K562 (cell line): ENCODE data around the gene CSF2. TPM values are rescaled to one million over a fixed set of nuclear protein-coding genes. Genes with fewer than 3 reads are reported as not detected.

Experiments
- ATAC-seq: fragments of 200-7000 bp; cut with Tn5 transposase; 3 replicates; pipeline ENCODE4 v1.9.1; 2020; ENCODE audit warnings: moderate library complexity
- BruUV-seq: library from RNA; stranded (reverse); fragments of 400-500 nt; replicated peaks from 2 replicates; lab custom pipeline; 2021; lab: Mats Ljungman, UMichigan
- CTCF ChIA-PET: fragments of 300-600 bp; formaldehyde crosslinking; extraction: SDS; loops from one replicate; lab custom pipeline; 2021; ENCODE audit warnings: low intra/inter-chr PET ratio; lab: Yijun Ruan, JAX
- POLR2A ChIA-PET: fragments of 300-600, 350-650 bp; sonication (Branson Sonifier 250); formaldehyde crosslinking; extraction: SDS; loops from one replicate; lab custom pipeline; 2021; ENCODE audit warnings: antibody characterized with exemption, inconsistent platforms; lab: Yijun Ruan, JAX
- DNase-seq, 4 experiments: peaks; one replicate each; pipeline versions ENCODE4 v3.0.0 to v3.0.0-alpha.2; 2011 to 2018; ENCODE audit warnings: low spot score in 3 of 4, mixed read lengths in 3 of 4; ENCODE audit errors: extremely low read depth in 1 of 4
- FAIRE-seq: peaks from 2 replicates; lab custom pipeline; 2011; peaks lifted over from hg19 to GRCh38; lab: Jason Lieb, UNC
- H2AFZ ChIP-seq: 2 replicates; pipeline ENCODE4 v1.6.0; 2011; ENCODE audit warnings: low read depth, low read length, control low read depth, inconsistent platforms
- H3K27ac ChIP-seq: fragments of 200-600 bp; 3 replicates; pipeline ENCODE4 v1.8.0; 2011; ENCODE audit warnings: low read depth, mild to moderate bottlenecking, control low read depth, inconsistent platforms, low read length, moderate library complexity, mixed read lengths; ENCODE audit errors: extremely low read depth
- H3K27me3 ChIP-seq, 2 experiments: fragments of 300-600 bp in 1 of 2; 2 replicates in 1 of 2; 3 replicates in 1 of 2; pipeline versions ENCODE4 v1.6.0 to v1.8.0; 2011; ENCODE audit warnings: inconsistent platforms in 2 of 2, low read length in 2 of 2, mild to moderate bottlenecking in 1 of 2, mixed read lengths in 1 of 2, moderate library complexity in 1 of 2; ENCODE audit not compliant: control insufficient read depth in 2 of 2, insufficient read depth in 2 of 2
- H3K36me3 ChIP-seq: fragments of 300-600 bp; 3 replicates; pipeline ENCODE4 v1.8.0; 2011; ENCODE audit warnings: mild to moderate bottlenecking, low read length, inconsistent platforms; ENCODE audit not compliant: control insufficient read depth, insufficient read depth
- H3K4me1 ChIP-seq, 2 experiments: fragments of 200-600 bp in 1 of 2; replicated peaks in 1 of 2; 2 replicates in 1 of 2; 3 replicates in 1 of 2; pipeline versions ENCODE4 v1.5.1 to v1.8.0; 2011; ENCODE audit warnings: inconsistent platforms in 2 of 2, low read length in 2 of 2, mild to moderate bottlenecking in 1 of 2, mixed read lengths in 1 of 2, moderate library complexity in 1 of 2; ENCODE audit not compliant: control insufficient read depth in 2 of 2, insufficient read depth in 2 of 2
- H3K4me2 ChIP-seq: 2 replicates; pipeline ENCODE4 v1.6.1; 2011; ENCODE audit warnings: low read length, control low read depth, inconsistent platforms, mixed read lengths; ENCODE audit not compliant: insufficient read depth
- H3K4me3 ChIP-seq: fragments of 200-600 bp; sonication (generic), shearing (Covaris generic); 2 replicates; pipeline ENCODE4 v1.5.1; 2016; ENCODE audit warnings: control low read depth, inconsistent platforms
- H3K79me2 ChIP-seq: fragments of 200-600 bp; 3 replicates; pipeline ENCODE4 v1.8.0; 2011; ENCODE audit warnings: low read length, inconsistent platforms; ENCODE audit not compliant: control insufficient read depth, insufficient read depth
- H3K9ac ChIP-seq, 2 experiments: 2 replicates each; pipeline versions ENCODE4 v1.6.0 to v1.6.1; 2011; ENCODE audit warnings: low read depth in 2 of 2, low read length in 2 of 2, control low read depth in 1 of 2, inconsistent platforms in 1 of 2, mild to moderate bottlenecking in 1 of 2, mixed read lengths in 1 of 2; ENCODE audit not compliant: insufficient read depth in 1 of 2
- H3K9me1 ChIP-seq: one replicate; pipeline ENCODE4 v1.6.0; 2011; ENCODE audit warnings: inconsistent platforms, mild to moderate bottlenecking, low read length, moderate library complexity; ENCODE audit not compliant: control insufficient read depth, insufficient read depth
- H3K9me3 ChIP-seq: replicated peaks from 2 replicates; pipeline ENCODE4 v1.5.1; 2011; ENCODE audit warnings: low read depth, low read length, inconsistent platforms; ENCODE audit not compliant: control insufficient read depth, insufficient read depth
- H4K20me1 ChIP-seq: replicated peaks from 2 replicates; pipeline ENCODE4 v1.6.1; 2011; ENCODE audit warnings: low read length, inconsistent platforms, mixed read lengths; ENCODE audit not compliant: control insufficient read depth, insufficient read depth
- ATF4 ChIP-seq: fragments of 450-650 bp; formaldehyde crosslinking; IDR thresholded peaks from 2 replicates; pipeline ENCODE4 v1.4.0; 2022; ENCODE audit warnings: mild to moderate bottlenecking, moderate library complexity
- CBFA2T2 ChIP-seq: fragments of 450-650 bp; conservative IDR thresholded peaks from 2 replicates; pipeline ENCODE4 v1.6.1; 2017; ENCODE audit warnings: mild to moderate bottlenecking
- GABPB2 ChIP-seq: fragments of 250-450 bp; sonication (Bioruptor Pico); conservative IDR thresholded peaks from 2 replicates; pipeline ENCODE4 v1.5.1; 2021; ENCODE audit warnings: mild to moderate bottlenecking
- L3MBTL2 ChIP-seq: fragments of 450-650 bp; IDR thresholded peaks from 2 replicates; pipeline ENCODE4 v1.6.1; 2016; ENCODE audit warnings: mild to moderate bottlenecking, moderate library complexity
- NFE2L1 ChIP-seq: fragments of 450-650 bp; IDR thresholded peaks from 2 replicates; pipeline ENCODE4 v1.6.1; 2016; ENCODE audit warnings: missing genetic modification characterization, low read depth, mild to moderate bottlenecking, missing compliant biosample characterization, moderate library complexity, borderline replicate concordance
- PBX2 ChIP-seq, 2 experiments: IDR thresholded peaks in 1 of 2; conservative IDR thresholded peaks in 1 of 2; 2 replicates each; pipeline ENCODE4 v1.6.1; 2016; ENCODE audit warnings: low read depth in 2 of 2, mild to moderate bottlenecking in 1 of 2, missing compliant biosample characterization in 1 of 2, missing genetic modification characterization in 1 of 2, moderate library complexity in 1 of 2
- PHB2 ChIP-seq: fragments of 450-650 bp; IDR thresholded peaks from 2 replicates; pipeline ENCODE4 v1.6.1; 2017; ENCODE audit warnings: low read depth
- POLR2AphosphoS2 ChIP-seq: IDR thresholded peaks from 2 replicates; pipeline ENCODE4 v1.6.1; 2012; ENCODE audit warnings: low read length, improper control_type of control experiment
- RAD21 ChIP-seq, 2 experiments: fragments of 250-450 bp in 1 of 2; fragments of 450-650 bp in 1 of 2; sonication (Bioruptor Pico) in 1 of 2; formaldehyde crosslinking in 1 of 2; IDR thresholded peaks in 1 of 2; conservative IDR thresholded peaks in 1 of 2; 2 replicates each; pipeline versions ENCODE4 v1.4.0 to v1.8.0; 2020 to 2022; ENCODE audit warnings: mild to moderate bottlenecking in 2 of 2, moderate library complexity in 1 of 2
- RBM14 ChIP-seq: fragments of 200-400 bp; formaldehyde crosslinking; IDR thresholded peaks from 2 replicates; pipeline ENCODE4 v1.6.1; 2018; ENCODE audit warnings: low read depth, mild to moderate bottlenecking, low read length, moderate library complexity, borderline replicate concordance; ENCODE audit not compliant: insufficient read depth
- SMARCB1 ChIP-seq: IDR thresholded peaks from 2 replicates; pipeline ENCODE4 v1.6.1; 2011; ENCODE audit warnings: improper control_type of control experiment, low read depth; ENCODE audit not compliant: insufficient read length
- SMARCC2 ChIP-seq: fragments of 450-650 bp; IDR thresholded peaks from 2 replicates; pipeline ENCODE4 v1.6.1; 2017; ENCODE audit warnings: antibody characterized with exemption, moderate library complexity, mild to moderate bottlenecking, low read depth
- STAG1 ChIP-seq: sonication (generic); formaldehyde crosslinking; IDR thresholded peaks from 2 replicates; pipeline ENCODE4 v1.5.0; 2020; ENCODE audit warnings: missing genetic modification reagents, borderline replicate concordance
- ZBTB7A ChIP-seq: IDR thresholded peaks from 2 replicates; pipeline ENCODE4 v1.6.1; 2011; ENCODE audit warnings: low read depth, mild to moderate bottlenecking, low read length, moderate library complexity, borderline replicate concordance; ENCODE audit not compliant: control insufficient read depth
- ZKSCAN8 ChIP-seq: fragments of 200-800 bp; sonication (Bioruptor generic); IDR thresholded peaks from 2 replicates; pipeline ENCODE4 v1.6.1; 2016; ENCODE audit warnings: missing genetic modification characterization, missing compliant biosample characterization
- ZNF165 ChIP-seq: fragments of 250-450 bp; sonication (Bioruptor Pico); IDR thresholded peaks from 2 replicates; pipeline ENCODE4 v1.4.0; 2020; ENCODE audit warnings: borderline replicate concordance
- ZNF551 ChIP-seq: fragments of 250-450 bp; sonication (Bioruptor Pico); IDR thresholded peaks from 2 replicates; pipeline ENCODE4 v1.5.0; 2021; ENCODE audit warnings: mild to moderate bottlenecking, moderate library complexity
- in situ Hi-C: fragments of 300-500 bp; cut with MboI; formaldehyde crosslinking; loops from 4 replicates; pipeline ENCODE4 v1.15.0; 2018; ENCODE audit warnings: inconsistent platforms, mixed read lengths
- intact Hi-C: fragments of 100-400 bp; cut with micrococcal nuclease; formaldehyde crosslinking; loops from 2 replicates; pipeline ENCODE4 v1.14.2; 2022
- polyA plus RNA-seq, 8 experiments: library from polyadenylated mRNA; depleted of rRNA in 4 of 8; stranded (reverse) in 5 of 8; unstranded in 3 of 8; fragments of >200 nt; fragmentation: Nextera tagmentation in 2 of 8; fragmentation: Illumina TruSeq in 1 of 8; extraction: Ambion mirVana in 2 of 8; extraction: Trizol in 1 of 8; gene quantifications; 2 replicates each; pipeline versions ENCODE4 v1.2.1 to v1.2.3, GENCODE V29; 2011 to 2014; ENCODE audit warnings: inconsistent platforms in 1 of 8, missing spikeins in 1 of 8
- total RNA-seq, 7 experiments: library from RNA; depleted of rRNA in 6 of 7; stranded (reverse); fragments of >200 nt in 6 of 7; fragmentation: Illumina TruSeq in 2 of 7; extraction: Trizol in 2 of 7; gene quantifications; 2 replicates each; pipeline versions ENCODE4 v1.2.1 to v1.2.3, GENCODE V29; 2011 to 2021; ENCODE audit warnings: low replicate concordance in 1 of 7

The CSF2 gene
- total and polyA plus RNA-seq, 9 of the 15 experiments (the other 6 are each of a cell fraction or from before 2014, with no cell fraction given) = 0.25 to 0.29 TPM; not detected in 7

GRCh38 chr5:132102944-132103331, 29.3 kb downstream of the CSF2 start (continued):
- 0 out of 2 replicates have a peak, but pooled peaks have one; percentile 45 for TF ChIP-seq ZKSCAN8 (CRISPR knock-in tag)
- 0 out of 2 replicates have a peak, but pooled peaks have one; percentile 22 for TF ChIP-seq ZBTB7A
- TF ChIP-seq POLR2AphosphoS2 = no peak
- TF ChIP-seq CBFA2T2 = no peak
- no peak for TF ChIP-seq GABPB2 (CRISPR knock-in tag)
- no peak for TF ChIP-seq RBM14
- no peak for TF ChIP-seq STAG1 (CRISPR knock-in tag)

GRCh38 chr5:132103332-132103951, 29.9 kb downstream of the CSF2 start:
- no peak overlapping the region for H3K4me3 ChIP-seq
- peak overlapping the region; percentile 43 for H3K4me2 ChIP-seq
- peaks cover 28 to 57% of the 10 kb centered on the region in 2 experiments for H3K4me1 ChIP-seq
- no peaks in the 10 kb centered on the region for H3K9me1 ChIP-seq
- peak overlapping the region; percentile 75; the same call in 2 of the 3 replicates for H3K27ac ChIP-seq
- H3K9ac ChIP-seq = peak overlapping the region; percentile 21 to 23; a peak in 2 of 4 replicates
- ATAC-seq (peak; percentile 88), FAIRE-seq (peak; percentile 87), DNase-seq (peak; percentile 75 to 89 (median 83))
- intact Hi-C loops (no loop called here), in situ Hi-C loops (no loop called here)
- H3K79me2 ChIP-seq = no peaks in the 10 kb centered on the region; the same call in 2 of the 3 replicates
- BruUV-seq = no TSS peak
- H4K20me1 ChIP-seq = peaks cover 8% of the 10 kb centered on the region; the same call in 1 of the 2 replicates
- CTCF ChIA-PET = no interaction called here
- POLR2A ChIA-PET = interaction anchor here (0.8 to 2.2 kb wide), 4 partner anchors 10 to 74 kb away, joined by 3 to 11 read pairs (median 4); no protein-coding TSS in a partner anchor
- H3K27me3 ChIP-seq = no peaks in the 10 kb centered on the region
- no peak overlapping the region for H2AFZ ChIP-seq
- H3K36me3 ChIP-seq = no peaks in the 10 kb centered on the region; the same call in 2 of the 3 replicates
- no peaks in the 10 kb centered on the region for H3K9me3 ChIP-seq
- no peak for TF ChIP-seq ZNF551 (CRISPR knock-in tag)
- TF ChIP-seq SMARCC2 = peak; percentile 82
- TF ChIP-seq PHB2 = no peak
- TF ChIP-seq ZNF165 = no peak
- TF ChIP-seq PBX2 (CRISPR knock-in tag; IDR thresholded peaks at IDR 0.05; ENCODE audit: low read depth) = peak; percentile 29; the same call in 1 of the 2 replicates
- peak; percentile 94 for TF ChIP-seq PBX2 (tag; conservative IDR thresholded peaks at IDR 0.05; ENCODE audit: low read depth)
- TF ChIP-seq L3MBTL2 = peak; percentile 45; the same call in 1 of the 2 replicates
- TF ChIP-seq ATF4 (CRISPR knock-in tag) = no peak
- no peak for TF ChIP-seq SMARCB1
- 0 out of 2 replicates have a peak, but pooled peaks have one; percentile 22 for TF ChIP-seq NFE2L1 (tag)
- TF ChIP-seq RAD21 (CRISPR knock-in tag; conservative IDR thresholded peaks at IDR 0.05 in 1 of 2, IDR thresholded peaks at IDR 0.05 in 1 of 2) = 0 out of 4 replicates have a peak, but pooled peaks of 1 of the 2 experiments have one; percentile 5
